H1 (cell line): ENCODE results near the gene CCDC192. TPM values are rescaled to one million over a fixed set of nuclear protein-coding genes. Genes with fewer than 3 reads are reported as not detected.

Experiments
- CTCF ChIA-PET: fragments of 300-600 bp; sonication (Branson Sonifier 250); formaldehyde crosslinking; loops from one replicate; lab custom pipeline; 2021; ENCODE audit not compliant: partially characterized antibody; lab: Charles Lee
- POLR2A ChIA-PET: fragments of 300-600 bp; sonication (Branson Sonifier 250); formaldehyde crosslinking; loops from one replicate; lab custom pipeline; 2021; ENCODE audit warnings: inconsistent platforms; ENCODE audit not compliant: partially characterized antibody; lab: Charles Lee
- DNase-seq, 2 experiments: peaks; one replicate each; pipeline versions ENCODE4 v3.0.0 to v3.0.0-alpha.2; 2010 to 2022; ENCODE audit warnings: low spot score in 2 of 2, low read depth in 1 of 2, mixed read lengths in 1 of 2
- FAIRE-seq: peaks from 2 replicates; lab custom pipeline; 2011; peaks lifted over from hg19 to GRCh38; lab: Jason Lieb, UNC
- H2AFZ ChIP-seq: 2 replicates; pipeline ENCODE4 v1.8.1; 2012; ENCODE audit warnings: low read length, inconsistent platforms
- H2AK5ac ChIP-seq: 2 replicates; pipeline ENCODE4 v1.6.1; 2013; ENCODE audit warnings: low read depth, low read length
- H2BK120ac ChIP-seq: replicated peaks from 2 replicates; pipeline ENCODE3; 2013; ENCODE audit warnings: low read depth, low read length, inconsistent platforms
- H2BK12ac ChIP-seq: 2 replicates; pipeline ENCODE4 v1.6.1; 2013; ENCODE audit warnings: low read depth, low read length
- H2BK15ac ChIP-seq: 2 replicates; pipeline ENCODE4 v1.6.1; 2013; ENCODE audit warnings: low read length
- H2BK20ac ChIP-seq: 2 replicates; pipeline ENCODE4 v1.6.1; 2013; ENCODE audit warnings: low read length
- H2BK5ac ChIP-seq: 2 replicates; pipeline ENCODE4 v1.6.1; 2013; ENCODE audit warnings: low read depth, low read length
- H3K14ac ChIP-seq: 2 replicates; pipeline ENCODE4 v1.6.1; 2013; ENCODE audit warnings: inconsistent platforms; ENCODE audit not compliant: insufficient read length
- H3K18ac ChIP-seq: 2 replicates; pipeline ENCODE4 v1.6.1; 2013; ENCODE audit warnings: low read length; ENCODE audit errors: extremely low read depth
- H3K23ac ChIP-seq: 2 replicates; pipeline ENCODE4 v1.6.1; 2013; ENCODE audit warnings: inconsistent platforms; ENCODE audit not compliant: insufficient read length
- H3K23me2 ChIP-seq: 2 replicates; pipeline ENCODE4 v1.6.1; 2013; ENCODE audit warnings: low read depth, low read length
- H3K27ac ChIP-seq: 2 replicates; pipeline ENCODE4 v1.6.1; 2011; ENCODE audit warnings: low read depth, low read length, inconsistent platforms
- H3K27me3 ChIP-seq, 4 experiments: replicated peaks in 1 of 4; 1 replicate in 1 of 4; 2 replicates in 3 of 4; pipeline versions ENCODE4 v1.6.1 to v1.8.1; 2011 to 2013; ENCODE audit warnings: low read length in 3 of 4, mild to moderate bottlenecking in 3 of 4, inconsistent platforms in 2 of 4, mixed read lengths in 2 of 4, moderate library complexity in 1 of 4; ENCODE audit not compliant: control insufficient read depth in 3 of 4, insufficient read depth in 3 of 4; ENCODE audit errors: extremely low read depth in 1 of 4
- H3K36me3 ChIP-seq, 4 experiments: 2 replicates each; pipeline versions ENCODE4 v1.6.1 to v1.8.1; 2011 to 2013; ENCODE audit warnings: mild to moderate bottlenecking in 4 of 4, low read length in 3 of 4, moderate library complexity in 2 of 4, control low read depth in 1 of 4, inconsistent platforms in 1 of 4; ENCODE audit not compliant: insufficient read depth in 4 of 4, control insufficient read depth in 2 of 4
- H3K4ac ChIP-seq: replicated peaks from 2 replicates; pipeline ENCODE3; 2013; ENCODE audit warnings: low read length, low read depth, mixed read lengths, inconsistent platforms; ENCODE audit not compliant: insufficient read length
- H3K4me1 ChIP-seq, 4 experiments: replicated peaks in 1 of 4; 1 replicate in 1 of 4; 2 replicates in 3 of 4; pipeline versions ENCODE4 v1.6.1 to v1.8.1; 2011 to 2013; ENCODE audit warnings: low read length in 3 of 4, inconsistent platforms in 2 of 4, mixed read lengths in 1 of 4; ENCODE audit not compliant: insufficient read depth in 4 of 4, control insufficient read depth in 3 of 4
- H3K4me2 ChIP-seq, 2 experiments: 2 replicates each; pipeline versions ENCODE4 v1.6.1 to v1.8.1; 2011 to 2013; ENCODE audit warnings: low read depth in 2 of 2, low read length in 2 of 2, control low read depth in 1 of 2, inconsistent platforms in 1 of 2, mild to moderate bottlenecking in 1 of 2; ENCODE audit not compliant: insufficient read depth in 1 of 2
- H3K4me3 ChIP-seq, 4 experiments: fragments of 200-600, 300-600 bp in 1 of 4; sonication (generic), shearing (Covaris generic), sonication (Bioruptor Twin) in 1 of 4; 2 replicates each; pipeline versions ENCODE4 v1.5.1 to v1.8.1; 2011 to 2016; ENCODE audit warnings: low read length in 4 of 4, low read depth in 3 of 4, control low read depth in 2 of 4, inconsistent platforms in 2 of 4, mild to moderate bottlenecking in 2 of 4, mixed read lengths in 1 of 4, moderate library complexity in 1 of 4; ENCODE audit not compliant: insufficient read depth in 2 of 4; ENCODE audit errors: extremely low read depth in 1 of 4
- H3K56ac ChIP-seq: replicated peaks from 2 replicates; pipeline ENCODE3; 2013; ENCODE audit warnings: low read depth, mild to moderate bottlenecking, mixed read lengths, low read length, inconsistent platforms; ENCODE audit not compliant: insufficient read length
- H3K79me1 ChIP-seq: 2 replicates; pipeline ENCODE4 v1.6.1; 2013; ENCODE audit warnings: low read depth, low read length, control low read depth
- H3K79me2 ChIP-seq, 2 experiments: 2 replicates each; pipeline versions ENCODE4 v1.6.1 to v1.8.1; 2012 to 2013; ENCODE audit warnings: low read length in 2 of 2, mild to moderate bottlenecking in 2 of 2, inconsistent platforms in 1 of 2; ENCODE audit not compliant: insufficient read depth in 2 of 2, control insufficient read depth in 1 of 2
- H3K9ac ChIP-seq, 4 experiments: replicated peaks in 1 of 4; 1 replicate in 1 of 4; 2 replicates in 3 of 4; pipeline versions ENCODE4 v1.6.1 to v1.8.1; 2011 to 2013; ENCODE audit warnings: low read depth in 3 of 4, low read length in 3 of 4, control low read depth in 2 of 4, mild to moderate bottlenecking in 2 of 4, moderate library complexity in 2 of 4, inconsistent platforms in 1 of 4; ENCODE audit errors: extremely low read depth in 1 of 4
- H3K9me3 ChIP-seq, 2 experiments: 2 replicates each; pipeline versions ENCODE4 v1.6.1 to v1.8.1; 2012 to 2013; ENCODE audit warnings: mild to moderate bottlenecking in 2 of 2, moderate library complexity in 2 of 2, control low read depth in 1 of 2, inconsistent platforms in 1 of 2, low read depth in 1 of 2, low read length in 1 of 2, mixed read lengths in 1 of 2; ENCODE audit not compliant: insufficient read depth in 2 of 2
- H4K20me1 ChIP-seq, 2 experiments: replicated peaks in 1 of 2; 2 replicates each; pipeline versions ENCODE3 to v1.8.1; 2011 to 2013; ENCODE audit warnings: inconsistent platforms in 2 of 2, low read length in 2 of 2, mild to moderate bottlenecking in 1 of 2; ENCODE audit not compliant: insufficient read depth in 2 of 2, control insufficient read depth in 1 of 2
- H4K5ac ChIP-seq: 2 replicates; pipeline ENCODE4 v1.6.1; 2013; ENCODE audit warnings: low read length, low read depth, mixed read lengths, inconsistent platforms; ENCODE audit not compliant: insufficient read length
- H4K8ac ChIP-seq: 2 replicates; pipeline ENCODE4 v1.8.0; 2013; ENCODE audit warnings: mild to moderate bottlenecking, moderate library complexity, low read length, inconsistent platforms; ENCODE audit not compliant: insufficient read depth; ENCODE audit errors: extremely low read depth
- H4K91ac ChIP-seq: replicated peaks from 2 replicates; pipeline ENCODE3; 2013; ENCODE audit warnings: low read length, mixed read lengths, inconsistent platforms; ENCODE audit not compliant: insufficient read length
- EZH2 ChIP-seq: fragments of 200-600 bp; sonication (generic); IDR thresholded peaks from 2 replicates; pipeline ENCODE4 v1.7.1; 2012; ENCODE audit warnings: low read depth, mild to moderate bottlenecking, moderate library complexity, low read length, inconsistent platforms; ENCODE audit not compliant: severe bottlenecking
- JUN ChIP-seq: IDR thresholded peaks from 2 replicates; pipeline ENCODE4 v1.6.1; 2011; ENCODE audit warnings: low read depth, mild to moderate bottlenecking, improper control_type of control experiment, low read length
- SP2 ChIP-seq: IDR thresholded peaks from 2 replicates; pipeline ENCODE4 v1.6.1; 2012; ENCODE audit warnings: mild to moderate bottlenecking, low read length, inconsistent platforms
- SP4 ChIP-seq: IDR thresholded peaks from 2 replicates; pipeline ENCODE4 v1.6.1; 2012; ENCODE audit warnings: low read length, inconsistent platforms
- WGBS, 2 experiments: shearing (Covaris generic) in 1 of 2; methylation state at CpG; one replicate each; pipeline versions ENCODE4 v1.1.6 to v1.1.7; 2013 to 2015; ENCODE audit warnings: low lambda C conversion rate in 2 of 2, mixed read lengths in 2 of 2, inconsistent platforms in 1 of 2, low coverage in 1 of 2, missing lambda C conversion rate in 1 of 2; ENCODE audit not compliant: insufficient replicate concordance in 2 of 2, insufficient coverage in 1 of 2, insufficient read length in 1 of 2; ENCODE audit errors: extremely low coverage in 1 of 2, missing lambda C conversion rate in 1 of 2; 5-methylcytosine and 5-hydroxymethylcytosine counted together
- polyA plus RNA-seq, 7 experiments: library from polyadenylated mRNA; depleted of rRNA in 3 of 7; stranded (reverse) in 5 of 7; unstranded in 2 of 7; fragments of >200 nt in 5 of 7; fragments of 200-250 nt in 2 of 7; gene quantifications; 1 replicate in 5 of 7; 2 replicates in 1 of 7; 4 replicates in 1 of 7; pipeline versions ENCODE4 v1.2.1 to v1.2.3, GENCODE V29; 2011 to 2013; ENCODE audit warnings: missing spikeins in 2 of 7, mixed read lengths in 2 of 7
- total RNA-seq: library from RNA; stranded (reverse); fragmentation: NEBNext Ultra II Directional; extraction: Animal tissue kit (Norgen Biotek cat#: 25700); gene quantifications from 2 replicates; pipeline ENCODE4 v1.2.1, GENCODE V29; 2021

The CCDC192 gene
- total and polyA plus RNA-seq, 2 of the 8 experiments (the other 6 are each of a cell fraction or from before 2014, with no cell fraction given) = 0.61 TPM; not detected in 1

DNA sequence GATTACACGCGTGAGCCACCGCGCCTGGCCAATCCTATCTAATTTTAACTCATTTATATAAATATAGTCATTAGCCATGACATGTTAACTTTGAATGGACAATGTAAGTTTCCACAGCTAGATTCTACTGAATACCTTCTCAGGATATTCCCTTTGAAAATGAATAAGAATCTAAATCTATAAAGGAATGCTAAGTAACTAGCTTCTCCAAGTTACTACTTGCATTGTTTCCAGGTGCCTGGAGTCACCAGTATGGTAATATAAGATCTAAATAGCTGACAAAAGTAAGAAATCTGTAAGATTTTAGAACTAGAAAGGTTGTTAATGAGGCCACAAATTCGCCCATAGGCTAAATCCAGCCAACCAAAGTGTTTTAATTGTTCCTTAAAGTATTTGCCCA is 191.3 kb downstream of the CCDC192 start:
- Histone ChIP-seq H3K27me3 (no peaks in the 10 kb centered on the region), H3K27ac (no peak overlapping the region), H3K18ac (no peak overlapping the region), H3K9ac (no peak overlapping the region), H3K4me1 (peaks cover 0 to 3% (median 0%) of the 10 kb centered on the region in 4 experiments; a peak in 1 of 7 replicates), H2BK12ac (no peak overlapping the region), H4K5ac (no peak overlapping the region), H2BK5ac (no peak overlapping the region), H3K9me3 (no peaks in the 10 kb centered on the region), H2AK5ac (no peak overlapping the region), H4K20me1 (no peaks in the 10 kb centered on the region), H2BK15ac (no peak overlapping the region), H3K4me3 (no peak overlapping the region), H4K91ac (no peak overlapping the region), H3K23me2 (no peaks in the 10 kb centered on the region), H3K4me2 (no peak overlapping the region), H2BK20ac (no peak overlapping the region), H3K36me3 (no peaks in the 10 kb centered on the region), H3K79me1 (no peaks in the 10 kb centered on the region), H3K14ac (no peak overlapping the region), H3K4ac (no peak overlapping the region), H3K56ac (no peak overlapping the region), H3K79me2 (no peaks in the 10 kb centered on the region), H4K8ac (no peak overlapping the region), H2BK120ac (no peak overlapping the region), H2AFZ (no peak overlapping the region), H3K23ac (no peak overlapping the region)
- DNase-seq = no peak
- FAIRE-seq = no peak
- WGBS, 2 experiments = 92% methylated on average over 5 of the region's 5 CpGs; no CpG with 5 or more reads in 1 of the 2 experiments
- CTCF ChIA-PET = interaction anchor here (0.6 to 1.5 kb wide), 10 partner anchors 12 to 608 kb away, joined by 3 to 9 read pairs (median 3); no protein-coding TSS in a partner anchor
- no peak for TF ChIP-seq EZH2
- TF ChIP-seq JUN = no peak
- no peak for TF ChIP-seq SP2
- no peak for TF ChIP-seq SP4
- POLR2A ChIA-PET = no interaction called here
